ENCODE results near the gene CAAP1.

DNA sequence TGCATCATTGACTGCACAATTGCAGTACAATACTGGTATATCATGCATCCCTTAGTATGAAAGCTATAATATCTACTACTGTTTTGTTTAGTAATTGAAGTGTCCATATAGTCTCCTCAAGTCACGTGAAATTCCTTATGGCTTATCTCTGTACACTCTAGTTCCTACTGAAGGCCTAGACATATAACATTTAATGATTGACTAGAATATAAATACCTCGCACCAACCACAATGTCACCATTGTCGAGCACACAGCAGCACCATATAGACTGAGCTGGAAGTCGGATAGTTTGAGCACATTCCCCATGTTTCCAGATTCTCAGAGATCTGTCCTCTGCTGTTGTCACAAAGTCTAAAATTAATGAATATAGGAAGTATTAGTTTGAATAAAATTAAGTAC lies 33.0 kb upstream of the CAAP1 start:
- TF ChIP-seq, protein P1, sequence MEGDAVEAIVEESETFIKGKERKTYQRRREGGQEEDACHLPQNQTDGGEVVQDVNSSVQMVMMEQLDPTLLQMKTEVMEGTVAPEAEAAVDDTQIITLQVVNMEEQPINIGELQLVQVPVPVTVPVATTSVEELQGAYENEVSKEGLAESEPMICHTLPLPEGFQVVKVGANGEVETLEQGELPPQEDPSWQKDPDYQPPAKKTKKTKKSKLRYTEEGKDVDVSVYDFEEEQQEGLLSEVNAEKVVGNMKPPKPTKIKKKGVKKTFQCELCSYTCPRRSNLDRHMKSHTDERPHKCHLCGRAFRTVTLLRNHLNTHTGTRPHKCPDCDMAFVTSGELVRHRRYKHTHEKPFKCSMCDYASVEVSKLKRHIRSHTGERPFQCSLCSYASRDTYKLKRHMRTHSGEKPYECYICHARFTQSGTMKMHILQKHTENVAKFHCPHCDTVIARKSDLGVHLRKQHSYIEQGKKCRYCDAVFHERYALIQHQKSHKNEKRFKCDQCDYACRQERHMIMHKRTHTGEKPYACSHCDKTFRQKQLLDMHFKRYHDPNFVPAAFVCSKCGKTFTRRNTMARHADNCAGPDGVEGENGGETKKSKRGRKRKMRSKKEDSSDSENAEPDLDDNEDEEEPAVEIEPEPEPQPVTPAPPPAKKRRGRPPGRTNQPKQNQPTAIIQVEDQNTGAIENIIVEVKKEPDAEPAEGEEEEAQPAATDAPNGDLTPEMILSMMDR (IDR thresholded peaks at IDR 0.05) = no peak
- no peak for TF ChIP-seq POLR2A (IDR thresholded peaks at IDR 0.05)

Measured in heart left ventricle (tissue), 13 donors.